ENCODE measurements around the gene CDAN1. TPM values are rescaled to one million over a fixed set of nuclear protein-coding genes. Genes with fewer than 3 reads are reported as not detected.

CDAN1 gene
- polyA plus RNA-seq, 1 donor from 2014 or later = 16.8 TPM

GRCh38 chr15:42785569-42785968 is 48.6 kb upstream of the CDAN1 start:
- TF ChIP-seq REST (IDR thresholded peaks at IDR 0.05; ENCODE audit: borderline replicate concordance) (no peak), POLR2AphosphoS5 (IDR thresholded peaks at IDR 0.05) (no peak), EZH2 (IDR thresholded peaks at IDR 0.05; ENCODE audit: borderline replicate concordance, insufficient read depth, low read length, poor library complexity, severe bottlenecking) (no peak), EP300 (conservative IDR thresholded peaks at IDR 0.05; ENCODE audit: poor library complexity, severe bottlenecking) (no peak), TAF1 (IDR thresholded peaks at IDR 0.05; ENCODE audit: low read depth) (no peak), RAD21 (conservative IDR thresholded peaks at IDR 0.05) (no peak), CTCF (IDR thresholded peaks at IDR 0.05; ENCODE audit: poor library complexity, severe bottlenecking) (no peak), MXI1 (conservative IDR thresholded peaks at IDR 0.05; ENCODE audit: poor library complexity, severe bottlenecking) (no peak), SMC3 (conservative IDR thresholded peaks at IDR 0.05; ENCODE audit: poor library complexity) (no peak)
- no peak overlapping the region for H3K27ac ChIP-seq (ENCODE audit: low read length)
- H4K20me1 ChIP-seq (ENCODE audit: insufficient read depth) = no peaks in the 10 kb centered on the region
- no peak overlapping the region for H3K4me3 ChIP-seq (ENCODE audit: low read length)
- H3K9me3 ChIP-seq (ENCODE audit: low read length) = no peaks in the 10 kb centered on the region
- H3K36me3 ChIP-seq (ENCODE audit: insufficient read depth, low read length) = peaks cover 12% of the 10 kb centered on the region
- H3K27me3 ChIP-seq (ENCODE audit: insufficient read depth, low read depth, low read length) = no peaks in the 10 kb centered on the region
- H3K4me2 ChIP-seq (ENCODE audit: low read length) = no peak overlapping the region
- H2AFZ ChIP-seq (ENCODE audit: low read depth, low read length) = no peak overlapping the region
- H3F3A ChIP-seq (ENCODE audit: insufficient read depth, low read length, poor library complexity, severe bottlenecking) = no peaks in the 10 kb centered on the region
- H3K79me2 ChIP-seq (replicated peaks; ENCODE audit: insufficient read depth, low read length) = no peaks in the 10 kb centered on the region
- H3K9ac ChIP-seq (ENCODE audit: low read length) = no peak overlapping the region
- no peaks in the 10 kb centered on the region for H3K9me2 ChIP-seq (ENCODE audit: insufficient read depth, low read length)

GRCh38 chr15:42784705-42785104 is 47.8 kb upstream of the CDAN1 start:
- TF ChIP-seq TAF1 (IDR thresholded peaks at IDR 0.05; ENCODE audit: low read depth) (no peak), CTCF (IDR thresholded peaks at IDR 0.05; ENCODE audit: poor library complexity, severe bottlenecking) (no peak), RAD21 (conservative IDR thresholded peaks at IDR 0.05) (no peak), EP300 (conservative IDR thresholded peaks at IDR 0.05; ENCODE audit: poor library complexity, severe bottlenecking) (no peak), MXI1 (conservative IDR thresholded peaks at IDR 0.05; ENCODE audit: poor library complexity, severe bottlenecking) (no peak), EZH2 (IDR thresholded peaks at IDR 0.05; ENCODE audit: borderline replicate concordance, insufficient read depth, low read length, poor library complexity, severe bottlenecking) (no peak), POLR2AphosphoS5 (IDR thresholded peaks at IDR 0.05) (no peak), SMC3 (conservative IDR thresholded peaks at IDR 0.05; ENCODE audit: poor library complexity) (no peak), REST (IDR thresholded peaks at IDR 0.05; ENCODE audit: borderline replicate concordance) (no peak)
- Histone ChIP-seq H3K36me3 (ENCODE audit: insufficient read depth, low read length) (peaks cover 12% of the 10 kb centered on the region), H3K9ac (ENCODE audit: low read length) (no peak overlapping the region), H3K9me2 (ENCODE audit: insufficient read depth, low read length) (no peaks in the 10 kb centered on the region), H4K20me1 (ENCODE audit: insufficient read depth) (no peaks in the 10 kb centered on the region), H3K27ac (ENCODE audit: low read length) (no peak overlapping the region), H2AFZ (ENCODE audit: low read depth, low read length) (no peak overlapping the region), H3K9me3 (ENCODE audit: low read length) (no peaks in the 10 kb centered on the region), H3F3A (ENCODE audit: insufficient read depth, low read length, poor library complexity, severe bottlenecking) (no peaks in the 10 kb centered on the region), H3K79me2 (replicated peaks; ENCODE audit: insufficient read depth, low read length) (no peaks in the 10 kb centered on the region), H3K4me3 (ENCODE audit: low read length) (no peak overlapping the region), H3K27me3 (ENCODE audit: insufficient read depth, low read depth, low read length) (no peaks in the 10 kb centered on the region), H3K4me2 (ENCODE audit: low read length) (no peak overlapping the region)

Data from neural cell (in vitro differentiated cells).